HG03469 (cell line): ENCODE results near the gene MIS18A.
"Not testable (repeated sequence)": the region's sequence is repeated elsewhere in the genome, so short reads cannot be mapped to it uniquely, and the experiment has no call there.

Experiments
- ATAC-seq: cut with Tn5 transposase; IDR thresholded peaks from one replicate; pipeline ENCODE4 v1.9.1; 2021; ENCODE audit warnings: mild to moderate bottlenecking, moderate library complexity, moderate number of reproducible peaks; ENCODE audit not compliant: unreplicated experiment

The MIS18A gene, protein sequence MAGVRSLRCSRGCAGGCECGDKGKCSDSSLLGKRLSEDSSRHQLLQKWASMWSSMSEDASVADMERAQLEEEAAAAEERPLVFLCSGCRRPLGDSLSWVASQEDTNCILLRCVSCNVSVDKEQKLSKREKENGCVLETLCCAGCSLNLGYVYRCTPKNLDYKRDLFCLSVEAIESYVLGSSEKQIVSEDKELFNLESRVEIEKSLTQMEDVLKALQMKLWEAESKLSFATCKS

GRCh38 chr21:32278518-32279376 lies at the start of gene MIS18A:
Gene MIS18A (minus strand): TSS chr21:32279049. CDS start chr21:32279014, 35 bp downstream.
- ATAC-seq = peak; percentile 74

GRCh38 chr21:32328595-32328994 lies 49.7 kb upstream of the MIS18A start:
- no peak for ATAC-seq

- ATAC-seq = no peak
Measured at GRCh38 chr21:32325706-32326105, 46.9 kb upstream of the MIS18A start.

DNA sequence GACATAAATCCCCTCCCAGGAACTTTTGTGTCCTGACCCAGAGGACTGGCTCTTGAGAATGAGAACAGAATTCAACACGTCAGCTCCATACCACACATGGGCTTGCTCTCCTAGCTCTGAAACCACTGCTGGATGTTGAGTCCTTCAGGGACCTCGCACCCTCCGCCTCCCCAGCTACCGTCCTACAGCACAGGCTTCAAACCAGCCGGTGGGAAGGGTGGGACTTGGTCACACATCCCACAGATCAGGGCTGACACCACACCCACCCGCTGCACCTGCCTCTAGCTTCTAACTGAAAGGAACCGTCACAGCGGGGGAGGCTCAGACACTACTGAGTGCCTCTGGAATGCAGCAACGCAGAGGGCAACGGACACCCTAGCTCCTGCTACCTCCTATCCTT lies 43.8 kb upstream of the MIS18A start:
- ATAC-seq = no peak

GRCh38 chr21:32322103-32322502 lies 43.3 kb upstream of the MIS18A start:
- ATAC-seq = no peak

- no peak for ATAC-seq
Measured at GRCh38 chr21:32321480-32321879, 42.6 kb upstream of the MIS18A start.

- no peak for ATAC-seq
Measured at GRCh38 chr21:32320726-32321125, 41.9 kb upstream of the MIS18A start.

- ATAC-seq = no peak
Measured at GRCh38 chr21:32320059-32320458, 41.2 kb upstream of the MIS18A start.

DNA sequence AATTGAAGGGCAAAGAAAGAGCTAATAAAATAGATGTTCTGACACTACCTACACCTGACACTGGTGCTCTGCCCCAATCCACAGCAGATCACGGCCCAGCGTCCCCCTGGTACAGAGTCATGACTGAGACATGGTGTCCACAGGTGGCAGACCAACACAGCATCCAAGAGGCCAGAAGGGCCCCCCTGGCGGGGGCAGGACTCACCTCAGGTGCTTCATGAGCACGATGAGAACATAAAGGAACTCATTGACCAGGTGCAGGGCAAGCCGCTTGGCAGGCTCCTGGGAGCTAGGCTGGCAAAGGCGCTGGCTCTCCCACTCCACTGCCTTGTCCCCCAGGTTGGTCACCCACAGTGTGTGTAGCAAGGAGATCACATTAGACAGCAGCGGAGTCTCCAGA lies 40.2 kb upstream of the MIS18A start:
- no peak for ATAC-seq

GRCh38 chr21:32317726-32318125 lies 38.9 kb upstream of the MIS18A start:
- no peak for ATAC-seq

- ATAC-seq = no peak
Measured at GRCh38 chr21:32316361-32317215, 37.7 kb upstream of the MIS18A start.

DNA sequence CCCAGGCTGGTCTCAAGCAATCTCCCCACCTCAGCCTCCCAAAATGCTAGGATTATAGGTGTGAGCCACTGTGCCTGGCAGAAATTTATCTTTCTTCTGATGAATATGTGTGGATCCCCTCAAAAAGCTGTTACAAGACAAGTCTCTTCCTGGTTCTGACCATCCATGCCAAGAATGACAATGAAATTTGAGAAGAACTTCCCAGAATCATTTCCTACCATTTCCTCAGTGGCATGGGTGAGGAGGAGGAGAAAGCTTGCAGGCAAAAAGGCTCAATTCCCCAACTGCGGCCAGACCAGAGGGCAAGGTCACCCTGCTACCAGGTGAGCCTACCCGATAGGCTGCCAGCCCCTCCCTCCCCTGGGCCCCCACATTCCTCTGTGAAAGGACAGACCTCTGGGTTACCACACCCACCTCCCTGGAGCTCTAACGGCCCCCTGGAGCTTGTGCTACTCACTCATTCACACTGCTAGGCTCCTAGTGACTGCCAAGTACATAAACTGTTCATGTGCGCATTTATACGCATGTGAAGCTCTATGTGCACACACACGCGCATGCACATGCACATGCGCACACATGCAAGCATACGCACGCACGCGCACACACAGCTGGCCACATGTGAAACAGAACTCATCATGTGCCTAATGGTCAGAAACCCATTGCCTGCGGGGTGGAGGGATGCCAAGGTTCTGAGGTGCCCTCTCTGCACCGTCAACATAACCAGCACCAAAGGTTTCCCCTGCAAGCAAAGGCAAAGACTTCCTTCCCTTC lies 36.8 kb upstream of the MIS18A start:
- no peak for ATAC-seq

GRCh38 chr21:32314806-32315205 lies 36.0 kb upstream of the MIS18A start:
- ATAC-seq = no peak

- ATAC-seq = no peak
Measured at GRCh38 chr21:32312976-32313375, 34.1 kb upstream of the MIS18A start.

- no peak for ATAC-seq
Measured at GRCh38 chr21:32312326-32312725, 33.5 kb upstream of the MIS18A start.

DNA sequence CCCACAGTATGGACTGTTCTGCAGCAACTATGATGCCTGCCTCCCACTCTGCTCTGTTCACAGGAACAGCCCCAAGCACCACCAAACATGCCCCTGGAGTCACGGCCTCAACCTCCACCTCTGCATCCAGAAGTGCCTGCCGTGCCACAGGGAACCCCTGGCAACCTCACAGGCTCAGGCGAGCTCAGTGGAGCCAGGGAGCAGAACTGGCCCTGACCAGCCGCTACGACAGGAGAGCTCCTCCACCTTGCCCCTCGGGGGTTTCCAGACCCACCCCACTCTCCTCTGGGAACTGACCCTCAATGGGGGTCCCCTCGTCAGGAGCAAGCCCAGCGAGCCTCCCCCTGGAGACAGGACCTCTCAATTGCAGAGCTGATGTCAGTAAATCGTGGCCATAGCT lies 32.8 kb upstream of the MIS18A start:
- ATAC-seq = no peak

DNA sequence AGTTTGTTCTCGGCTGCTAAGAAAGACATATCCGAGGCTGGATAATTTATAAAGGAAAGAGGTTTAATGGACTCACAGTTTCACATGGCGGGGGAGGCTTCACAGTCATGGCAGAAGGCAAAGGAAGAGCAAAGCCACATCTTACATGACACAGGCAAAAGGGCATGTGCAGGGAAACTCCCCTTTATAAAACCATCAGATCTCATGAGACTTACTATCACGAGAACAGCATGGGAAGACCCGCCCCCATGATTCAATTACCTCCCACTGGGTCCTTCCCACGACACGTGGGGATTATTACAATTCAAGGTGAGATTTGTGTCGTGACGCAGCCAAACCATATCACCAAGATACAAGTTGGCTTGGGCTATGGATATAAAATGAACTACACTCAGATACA lies 32.1 kb upstream of the MIS18A start:
- not testable (repeated sequence) for ATAC-seq

DNA sequence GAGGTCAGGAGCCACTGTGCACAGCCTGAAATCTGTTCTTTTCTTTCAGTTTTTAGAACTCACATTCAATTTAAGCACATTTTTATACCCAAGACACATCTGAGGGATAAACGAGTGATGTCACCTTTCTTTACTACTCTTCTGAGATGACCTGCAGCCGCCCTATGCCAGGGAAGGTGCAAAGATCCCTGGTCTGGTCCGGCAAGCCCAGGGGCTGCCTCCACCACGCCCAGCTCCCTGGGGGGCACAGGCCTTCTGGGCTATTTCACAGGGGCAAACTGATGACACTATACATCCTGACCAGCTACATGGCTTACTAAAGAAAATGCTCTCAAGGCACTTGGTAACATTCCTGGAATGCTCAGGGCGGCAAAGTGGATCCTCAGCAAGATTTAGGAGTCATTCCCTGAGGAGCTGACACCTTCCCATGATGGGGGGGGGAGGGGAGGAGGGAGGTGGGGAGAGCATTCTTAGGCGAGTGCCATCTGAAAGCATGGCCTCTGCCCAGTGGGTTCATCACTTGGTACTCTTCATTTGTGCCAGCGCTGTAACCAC lies 31.1 kb upstream of the MIS18A start:
- no peak for ATAC-seq

- no peak for ATAC-seq
Measured at GRCh38 chr21:32308696-32309095, 29.8 kb upstream of the MIS18A start.

DNA sequence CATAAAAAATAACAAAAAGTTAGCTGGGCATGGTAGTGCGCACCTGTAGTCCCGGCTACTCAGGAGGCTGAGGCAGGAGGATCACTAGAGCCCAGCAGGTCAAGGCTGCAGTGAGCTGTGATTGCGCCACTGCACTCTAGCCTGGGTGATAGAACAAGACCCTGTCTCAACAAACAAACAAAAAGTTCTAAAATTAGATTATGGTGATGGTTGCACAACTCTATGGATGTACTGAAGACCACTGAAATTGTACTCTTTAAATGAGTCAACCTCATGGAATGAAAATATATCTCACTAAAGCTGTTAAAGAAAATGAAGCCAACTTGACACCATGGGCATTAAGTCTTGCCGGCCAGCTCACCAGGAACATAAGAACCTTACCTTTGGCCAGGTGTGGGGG lies 28.9 kb upstream of the MIS18A start:
- ATAC-seq = no peak
